ENCODE measurements around the gene ARID1B. TPM values are rescaled to one million over a fixed set of nuclear protein-coding genes. Genes with fewer than 3 reads are reported as not detected.

ARID1B gene
- total and polyA plus RNA-seq, 9 of the 15 experiments (the other 6 are each of a cell fraction or from before 2014, with no cell fraction given), result 12.5 to 50.5 (median 25.8) TPM

- no peak for TF ChIP-seq RERE (CRISPR knock-in tag; IDR thresholded peaks at IDR 0.05; ENCODE audit: borderline replicate concordance)
- no peak for TF ChIP-seq ARHGAP35 (IDR thresholded peaks at IDR 0.05; ENCODE audit: partially characterized antibody)
- TF ChIP-seq DEAF1 (CRISPR knock-in tag; IDR thresholded peaks at IDR 0.05), result 0 out of 2 replicates have a peak, but pooled peaks have one; percentile 6
- no peak for TF ChIP-seq ZNF311 (CRISPR knock-in tag; IDR thresholded peaks at IDR 0.05)
- peak in 1 of 2 experiments; percentile 13; a peak in 2 of 4 replicates for TF ChIP-seq MAZ (CRISPR knock-in tag; conservative IDR thresholded peaks at IDR 0.05 in 1 of 2, IDR thresholded peaks at IDR 0.05 in 1 of 2)
- TF ChIP-seq MBD2 (IDR thresholded peaks at IDR 0.05; ENCODE audit: borderline replicate concordance, low read depth), result no peak
- peak; percentile 44; the same call in 1 of the 2 replicates for TF ChIP-seq NBN (IDR thresholded peaks at IDR 0.05; ENCODE audit: low read depth)
- peak; percentile 50; the same call in 1 of the 2 replicates for TF ChIP-seq ZNF830 (CRISPR knock-in tag; IDR thresholded peaks at IDR 0.05)
- no peak for TF ChIP-seq TARDBP (IDR thresholded peaks at IDR 0.05)
- TF ChIP-seq PHB (CRISPR knock-in tag; IDR thresholded peaks at IDR 0.05), result 0 out of 2 replicates have a peak, but pooled peaks have one; percentile 67
- no peak for TF ChIP-seq ZNF280B (CRISPR knock-in tag; IDR thresholded peaks at IDR 0.05)
- TF ChIP-seq ESRRB (CRISPR knock-in tag; IDR thresholded peaks at IDR 0.05; ENCODE audit: borderline replicate concordance), result no peak
- TF ChIP-seq RHOXF2B (CRISPR knock-in tag; conservative IDR thresholded peaks at IDR 0.05), result no peak
- no peak for TF ChIP-seq ZNF3 (CRISPR knock-in tag; IDR thresholded peaks at IDR 0.05)
- peak; percentile 42 for TF ChIP-seq PRPF4 (IDR thresholded peaks at IDR 0.05; ENCODE audit: insufficient read depth, low read depth, low read length, poor library complexity, severe bottlenecking)
- TF ChIP-seq NRF1 (conservative IDR thresholded peaks at IDR 0.05 in 1 of 2, IDR thresholded peaks at IDR 0.05 in 1 of 2), result peak; percentile 20 to 45; a peak in 2 of 4 replicates
- TF ChIP-seq ERF (CRISPR knock-in tag; IDR thresholded peaks at IDR 0.05), result no peak
Measured at GRCh38 chr6:156777577-156778453, 637 bp downstream of the ARID1B start (continued).
